GM21528 (cell line): ENCODE measurements around the gene TDRD9.

Source experiments
- ATAC-seq: cut with Tn5 transposase; IDR thresholded peaks from one replicate; pipeline ENCODE4 v1.9.1; 2021; ENCODE audit warnings: mild to moderate bottlenecking, moderate library complexity; ENCODE audit not compliant: unreplicated experiment, low FRiP score

Gene TDRD9

DNA sequence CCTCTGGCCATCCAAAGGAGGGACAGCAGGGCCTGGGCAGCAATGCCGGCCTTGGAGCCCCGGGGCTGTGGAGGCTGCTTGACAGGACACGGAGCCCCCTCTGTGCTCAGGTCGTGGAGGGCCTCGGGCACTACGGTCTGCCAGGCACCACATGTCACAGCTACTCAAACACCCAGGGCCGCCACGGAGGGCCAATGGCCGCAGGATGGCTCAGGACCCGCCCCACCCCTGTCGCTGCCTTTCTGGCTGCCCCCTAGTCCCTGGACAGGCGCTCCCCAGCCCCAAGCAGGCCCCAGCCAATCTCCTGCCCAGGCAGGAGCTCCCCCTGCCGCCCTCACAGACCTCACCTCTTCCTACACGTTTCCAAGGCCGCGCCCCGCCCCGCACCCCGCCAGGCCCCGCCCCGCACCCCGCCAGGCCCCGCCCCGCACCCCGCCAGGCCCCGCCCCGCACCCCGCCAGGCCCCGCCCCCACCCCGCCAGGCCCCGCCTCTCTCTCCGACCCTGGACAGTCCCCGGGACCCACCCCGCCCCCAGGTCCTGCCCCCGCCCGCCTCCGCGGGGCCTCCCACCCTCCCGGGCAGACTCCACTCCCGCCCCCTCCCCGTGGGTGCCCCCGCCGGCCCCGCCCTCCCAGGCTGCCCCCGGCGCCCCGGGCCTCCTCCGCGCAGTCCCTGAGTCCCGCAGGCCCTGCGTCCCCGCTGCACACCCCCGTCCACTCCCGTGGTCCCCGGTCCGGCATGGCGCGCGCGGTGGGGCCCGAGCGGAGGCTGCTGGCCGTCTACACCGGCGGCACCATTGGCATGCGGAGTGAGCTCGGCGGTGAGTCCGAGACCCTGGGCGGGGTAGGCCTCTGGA lies 157.0 kb downstream of the TDRD9 start, which contains the start of gene ASPG:
TSS of gene ASPG (plus strand) at position 669 of the 857 bp plus-strand sequence. CDS start at position 740, 71 bp downstream.
- ATAC-seq = no peak

DNA sequence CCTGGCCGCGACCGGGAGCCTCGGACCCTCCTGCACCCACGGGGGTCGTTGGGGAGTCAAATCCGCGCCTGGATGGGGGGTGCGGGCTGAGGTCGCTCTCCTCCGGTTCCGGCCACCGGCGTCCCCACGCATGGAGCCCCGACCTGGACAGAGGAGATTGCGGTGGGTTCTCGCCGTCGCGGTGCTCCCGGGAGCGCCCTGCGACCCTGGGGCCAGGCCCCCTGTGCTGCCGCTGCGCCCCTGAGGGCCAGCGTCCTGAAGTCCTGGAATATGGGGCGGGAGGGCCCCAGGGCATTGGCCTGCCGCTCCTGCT lies 157.6 kb downstream of the TDRD9 start:
- ATAC-seq = no peak

DNA sequence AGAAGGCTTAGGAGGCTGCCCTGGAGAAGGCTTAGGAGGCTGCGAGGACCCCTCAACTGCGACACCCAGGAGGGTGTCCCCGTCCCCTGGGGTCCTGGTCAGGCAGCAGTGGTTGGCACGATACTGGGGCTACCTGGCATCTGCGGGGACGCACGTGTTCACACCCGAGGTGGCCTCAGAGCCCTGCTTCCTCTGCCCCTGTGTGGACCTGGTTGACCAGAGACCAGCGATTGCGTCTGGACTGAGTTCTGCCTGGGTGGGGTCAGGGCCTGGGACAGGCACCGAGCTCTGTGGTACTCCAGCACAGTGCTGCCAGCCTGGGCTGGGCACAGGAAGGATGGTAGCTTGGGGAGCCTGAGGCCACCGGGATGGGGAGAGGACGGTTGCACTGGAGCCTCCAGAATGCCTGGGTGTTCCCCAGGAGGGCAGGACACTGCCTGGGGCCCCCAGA lies 158.0 kb downstream of the TDRD9 start:
- ATAC-seq = no peak

DNA sequence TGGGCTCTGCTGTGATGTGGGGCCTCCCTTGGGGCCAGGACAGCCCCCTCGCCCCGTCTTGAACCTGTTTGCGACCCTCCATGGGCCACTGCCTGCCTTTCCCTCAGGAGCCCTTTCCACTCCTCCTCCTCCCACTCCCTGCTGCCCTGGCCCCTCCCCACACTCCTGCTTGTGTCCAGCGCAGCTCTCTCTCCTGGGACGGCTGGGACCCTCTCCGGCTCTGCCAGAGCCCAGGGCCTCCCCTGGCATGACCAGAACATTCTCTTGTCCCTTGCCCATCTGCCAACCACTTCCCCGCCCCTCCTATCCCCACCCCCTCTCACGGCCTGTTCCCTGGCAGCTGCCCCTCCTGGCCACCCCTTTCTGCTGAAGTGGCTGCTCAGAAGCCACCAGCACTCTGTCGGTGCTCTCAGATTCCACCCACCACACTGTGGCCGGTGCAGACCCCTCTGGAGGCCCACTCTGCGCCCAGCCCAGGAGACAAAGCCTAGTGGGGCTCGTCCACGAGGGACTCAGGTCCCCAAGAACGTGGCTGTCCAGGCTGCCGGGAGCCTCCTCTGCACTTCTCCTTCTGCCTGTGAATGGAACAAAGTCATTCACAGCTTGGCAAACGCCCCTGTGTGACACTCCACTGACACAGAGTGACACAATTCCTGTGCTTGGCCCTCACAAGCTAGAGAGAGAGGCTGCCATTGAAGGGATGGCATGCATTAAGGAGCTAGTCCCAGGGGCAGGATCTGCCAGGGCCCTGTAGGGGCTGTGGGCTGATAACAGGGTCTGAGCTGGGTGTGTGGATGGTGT lies 158.6 kb downstream of the TDRD9 start:
- ATAC-seq = no peak

- ATAC-seq = no peak
Observed at GRCh38 chr14:104087505-104087904, 159.2 kb downstream of the TDRD9 start.

GRCh38 chr14:104087981-104088850 lies 160.0 kb downstream of the TDRD9 start:
- ATAC-seq = no peak

- no peak for ATAC-seq
Observed at GRCh38 chr14:104090071-104090748, 162.0 kb downstream of the TDRD9 start.

DNA sequence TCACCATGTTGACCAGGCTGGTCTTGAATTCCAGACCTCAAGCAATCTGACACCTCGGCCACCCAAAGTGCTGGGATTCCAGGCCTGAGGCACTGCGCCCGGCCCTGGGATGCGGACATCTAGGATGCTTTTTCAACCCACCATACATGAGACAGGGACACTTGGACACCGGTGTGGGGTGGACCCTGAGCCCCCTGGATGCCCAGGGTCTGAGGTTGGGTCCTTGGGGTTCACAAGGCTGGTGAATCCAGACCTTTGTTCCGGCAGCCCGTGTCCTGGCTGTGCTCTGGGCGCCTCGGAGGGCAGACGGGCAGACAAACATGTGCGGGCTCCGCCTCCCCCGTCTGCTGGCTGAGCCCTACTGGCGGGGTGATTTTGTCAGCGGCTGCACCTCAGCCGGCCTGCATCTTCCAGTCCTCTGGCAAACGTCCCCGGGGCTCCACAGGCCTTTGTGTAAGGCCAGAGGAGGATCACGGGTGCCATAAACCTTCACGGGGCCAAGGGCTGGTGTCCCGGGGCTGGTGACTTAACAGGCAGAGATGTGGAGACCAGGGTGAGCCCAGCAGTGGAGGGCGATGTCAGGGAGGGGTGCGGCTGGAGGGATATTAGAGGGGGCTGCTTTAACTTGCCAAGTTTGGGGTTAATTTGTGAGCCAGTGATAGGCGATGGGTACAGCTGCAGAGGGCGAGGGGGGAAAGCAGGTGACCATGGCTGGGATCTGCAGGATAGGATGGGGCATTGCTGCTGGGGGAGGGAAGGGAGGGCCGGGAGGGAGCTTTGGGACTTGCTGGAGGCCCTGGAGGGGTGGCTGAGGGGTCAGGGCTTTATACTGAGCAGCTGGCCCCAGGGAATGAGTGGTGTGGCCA lies 163.0 kb downstream of the TDRD9 start:
- no peak for ATAC-seq

DNA sequence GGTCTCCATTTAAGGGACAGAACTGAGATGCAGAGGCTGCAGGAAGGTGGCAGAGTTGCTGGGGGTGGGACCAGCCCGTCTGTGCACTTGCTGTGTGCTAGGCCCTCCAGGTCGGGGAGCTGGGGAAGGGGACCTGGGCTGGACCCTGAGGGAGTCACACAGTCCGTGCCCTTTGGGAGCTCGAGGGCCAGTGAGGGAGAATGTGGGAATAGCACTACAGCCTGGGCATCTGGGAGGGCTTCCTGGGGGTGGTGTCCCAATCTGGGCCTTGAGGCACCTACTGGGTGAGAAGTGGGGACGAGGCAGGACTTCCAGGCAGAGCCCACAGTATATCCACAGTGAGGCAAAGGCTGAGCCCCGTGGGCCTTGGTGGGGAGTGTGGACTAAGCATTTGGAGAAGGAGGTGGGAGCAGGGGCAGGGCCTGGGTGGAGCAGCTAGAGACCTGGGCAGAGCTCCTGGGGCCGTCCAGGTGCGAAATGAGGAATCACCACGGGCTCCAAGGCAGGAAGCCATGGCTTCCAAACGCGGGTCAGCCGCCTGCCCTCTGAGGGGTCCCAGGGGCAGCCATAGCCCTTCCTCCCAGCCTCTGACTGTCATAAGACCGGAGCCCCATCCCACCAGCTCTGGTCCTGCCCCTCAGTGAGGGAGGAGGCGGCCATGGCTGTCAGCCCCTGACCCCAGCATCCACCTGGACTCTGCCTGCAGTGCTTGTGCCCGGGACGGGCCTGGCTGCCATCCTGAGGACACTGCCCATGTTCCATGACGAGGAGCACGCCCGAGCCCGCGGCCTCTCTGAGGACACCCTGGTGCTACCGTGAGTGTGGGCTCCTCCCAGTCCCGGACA lies 163.9 kb downstream of the TDRD9 start:
- ATAC-seq = no peak

DNA sequence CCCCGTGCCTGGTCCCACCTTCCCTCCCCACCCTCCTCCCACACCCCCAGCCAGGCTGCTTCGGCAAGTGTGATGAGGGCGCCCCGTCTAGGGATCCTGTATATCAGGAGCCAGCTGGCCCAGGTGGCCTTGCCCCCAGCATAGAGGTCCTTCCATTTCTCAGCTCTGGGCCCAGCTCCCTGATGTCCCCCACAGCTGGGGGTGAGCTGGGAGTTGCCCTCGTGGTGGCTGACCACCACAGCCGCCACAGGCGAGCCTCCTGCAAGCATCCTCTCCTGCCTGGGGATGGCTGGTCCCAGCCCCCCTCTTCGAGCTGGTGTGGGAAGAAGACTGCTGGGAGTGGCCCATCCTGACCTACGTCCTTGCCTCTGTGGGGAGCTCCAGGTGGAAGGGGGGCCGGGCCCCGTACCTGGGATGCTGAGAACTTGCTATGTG lies 164.7 kb downstream of the TDRD9 start:
- ATAC-seq = no peak

DNA sequence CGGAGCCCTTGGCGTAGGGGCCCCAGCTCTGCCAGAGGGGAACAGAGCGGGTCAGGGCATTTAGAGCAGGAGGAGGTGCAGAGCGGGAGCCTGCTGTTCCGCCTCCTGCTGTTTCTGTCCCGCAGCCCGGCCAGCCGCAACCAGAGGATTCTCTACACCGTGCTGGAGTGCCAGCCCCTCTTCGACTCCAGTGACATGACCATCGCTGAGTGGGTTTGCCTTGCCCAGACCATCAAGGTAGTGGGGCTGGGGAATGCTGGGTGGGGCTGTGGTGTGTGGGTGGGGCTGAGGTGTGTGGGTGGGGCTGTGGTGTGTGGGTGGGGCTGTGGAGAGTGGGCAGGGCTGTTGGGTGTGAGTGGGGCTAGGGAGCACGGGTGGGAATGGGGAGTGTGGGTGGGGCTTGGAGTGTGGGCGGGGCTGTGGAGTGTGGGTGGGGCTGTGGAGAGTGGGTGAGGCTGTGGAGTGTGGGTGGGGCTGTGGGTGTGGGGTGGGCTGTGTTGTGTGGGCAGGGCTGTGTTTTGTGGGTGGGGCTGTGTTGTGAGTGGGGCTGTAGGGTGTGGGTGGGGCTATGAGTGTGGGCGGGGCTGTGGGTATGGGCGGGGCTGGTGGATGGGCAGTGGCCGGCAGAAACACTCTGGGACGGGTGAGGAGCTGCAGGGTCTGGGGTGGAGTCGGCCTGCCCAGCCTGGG lies 165.3 kb downstream of the TDRD9 start:
- ATAC-seq = no peak

DNA sequence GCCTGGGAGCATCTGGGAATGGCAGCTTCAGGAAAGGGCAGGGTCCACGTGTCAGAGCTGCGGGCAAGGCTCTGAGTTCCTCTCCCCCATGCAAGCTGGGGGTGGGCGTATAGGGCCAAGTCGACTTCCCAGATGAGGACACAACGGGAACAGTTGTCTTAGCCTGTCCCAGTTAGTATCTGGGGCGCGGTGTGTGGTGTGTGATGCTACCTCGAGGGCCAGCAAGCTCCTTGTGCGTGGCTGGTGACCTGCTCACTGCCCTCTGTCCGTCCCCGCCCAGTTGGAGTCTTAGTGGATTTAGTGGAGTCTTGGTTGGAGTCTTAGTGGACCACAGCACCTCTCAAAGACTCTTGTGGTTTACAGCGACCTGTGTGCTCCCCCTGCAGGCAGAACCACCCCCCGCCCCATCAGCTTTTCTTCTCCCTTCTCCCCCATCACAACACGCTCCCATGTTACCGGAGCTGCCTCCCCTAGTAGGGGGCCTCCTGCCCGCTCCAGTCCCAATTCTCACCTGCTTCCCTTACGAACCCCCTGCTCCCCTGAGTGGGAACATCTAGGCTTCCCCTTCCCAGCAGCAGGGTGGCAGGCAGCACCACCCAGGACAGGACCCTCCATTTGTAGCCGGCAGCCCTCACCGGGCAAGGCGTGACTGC lies 165.9 kb downstream of the TDRD9 start:
- no peak for ATAC-seq

- no peak for ATAC-seq
Observed at GRCh38 chr14:104094709-104095425, 166.6 kb downstream of the TDRD9 start.

DNA sequence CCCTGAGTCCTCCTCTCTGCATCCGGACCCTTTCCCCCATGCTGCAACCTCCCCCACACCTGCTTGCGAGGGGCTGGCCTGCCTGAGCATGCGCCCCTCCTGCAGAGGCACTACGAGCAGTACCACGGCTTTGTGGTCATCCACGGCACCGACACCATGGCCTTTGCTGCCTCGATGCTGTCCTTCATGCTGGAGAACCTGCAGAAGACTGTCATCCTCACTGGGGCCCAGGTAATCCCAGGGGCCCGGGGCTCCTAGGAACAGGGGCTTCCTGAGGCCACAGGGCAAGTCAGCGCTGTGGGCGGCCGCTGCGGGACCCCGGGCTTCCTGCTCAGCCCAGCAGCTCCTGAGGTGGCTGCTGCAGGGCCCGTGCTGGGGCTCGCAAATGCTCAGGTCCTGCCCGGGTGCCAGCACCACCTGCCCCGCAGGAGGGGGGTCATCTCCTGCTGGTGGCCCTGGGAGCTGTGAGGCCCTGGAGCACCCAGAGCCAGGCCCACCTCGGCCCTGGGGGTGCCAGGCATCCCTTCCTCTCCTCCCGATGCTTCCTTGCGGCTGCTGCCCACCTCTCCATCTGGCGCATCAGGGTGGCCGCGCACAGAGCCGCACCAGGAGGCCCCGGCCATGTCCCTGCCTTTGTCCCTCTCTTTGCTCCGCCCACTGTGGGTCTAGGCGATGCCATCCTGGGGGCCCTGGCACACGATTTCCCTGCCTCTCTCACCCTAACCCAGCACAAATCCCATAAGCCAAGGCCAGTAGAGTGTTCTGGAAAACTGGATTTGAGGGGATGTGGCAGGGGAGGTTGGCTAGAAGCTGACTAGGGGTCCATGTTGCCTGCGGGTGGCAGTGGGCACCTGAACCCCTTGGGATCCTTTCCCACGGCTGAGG lies 167.4 kb downstream of the TDRD9 start:
- no peak for ATAC-seq

DNA sequence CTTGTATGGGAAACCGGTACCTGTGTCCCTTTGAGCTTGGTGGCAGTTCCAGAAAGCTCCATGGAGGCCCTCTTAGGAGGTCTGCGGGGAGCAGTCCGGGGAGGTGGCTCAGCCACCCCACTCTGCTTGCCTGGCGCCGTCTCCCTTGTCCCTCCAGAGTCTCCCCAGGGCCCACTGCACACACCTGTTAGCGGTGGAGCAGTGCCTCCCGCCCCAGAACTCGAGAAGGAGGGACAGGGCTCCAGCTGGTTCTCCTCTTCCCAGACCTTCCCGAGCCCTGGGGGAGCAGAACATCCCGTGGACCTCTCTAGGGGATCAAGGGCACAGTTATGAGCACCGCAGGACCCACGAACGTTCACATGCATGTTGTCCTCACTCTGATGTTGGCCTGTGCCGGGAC lies 168.1 kb downstream of the TDRD9 start:
- no peak for ATAC-seq
